Activated CD8-positive, alpha-beta memory T cell treated with anti-CD3 and anti-CD28 coated beads for 1 hour (primary cell): Measurements from ENCODE around the gene PLXNB2.
"Not testable (repeated sequence)": the region's sequence is repeated elsewhere in the genome, so short reads cannot be mapped to it uniquely, and the experiment has no call there.

Experiments used
- DNase-seq, 2 donors: peaks; one replicate each; pipeline ENCODE4 v3.0.0-alpha.2; 2020; ENCODE audit warnings: low read depth in 1 of 2; ENCODE audit errors: extremely low read depth in 1 of 2

PLXNB2 gene

GRCh38 chr22:50326956-50327710 lies 19.7 kb upstream of the PLXNB2 start, which contains the start of gene DENND6B:
DENND6B (minus strand) TSS chr22:50327012; CDS start chr22:50326988, 24 bp downstream.
- DNase-seq = peak in 1 of 2 donors; percentile 61

DNA sequence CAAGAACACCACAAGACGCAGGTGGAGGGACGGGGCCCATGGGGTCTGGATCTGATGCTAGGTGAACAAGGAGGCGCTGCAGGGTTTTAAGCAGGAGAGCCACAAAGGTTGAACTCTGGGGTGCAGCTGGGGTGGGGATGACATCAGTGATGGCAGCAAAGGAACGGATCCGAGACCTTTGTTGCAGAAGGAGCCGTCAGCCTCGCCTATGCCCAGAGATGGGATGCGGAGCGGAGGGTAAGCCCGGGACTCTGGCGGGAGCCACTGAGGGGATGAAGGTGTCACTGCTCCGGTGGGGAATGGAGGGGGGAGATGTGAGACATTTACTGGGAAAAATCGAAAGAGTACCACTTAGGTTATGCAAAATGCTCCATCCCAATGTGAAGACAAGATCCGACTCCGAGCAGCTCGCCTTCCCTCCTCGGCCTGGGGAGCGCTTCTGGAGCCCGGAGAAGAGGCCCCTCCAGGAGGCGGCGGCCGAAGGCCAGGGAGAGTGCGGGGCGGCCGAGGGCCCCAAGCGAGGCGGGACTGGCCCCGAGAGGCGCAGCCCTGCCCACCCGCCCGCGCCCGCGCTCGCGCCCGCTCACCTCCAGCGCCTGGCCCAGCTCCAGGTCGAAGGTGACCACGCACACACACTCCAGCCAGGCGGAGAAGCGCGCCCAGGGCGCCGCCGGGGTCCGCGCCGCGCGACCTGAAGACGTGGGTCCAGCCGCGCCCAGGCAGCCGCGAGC lies 18.9 kb upstream of the PLXNB2 start:
- DNase-seq = no peak

GRCh38 chr22:50325444-50326224 lies 18.2 kb upstream of the PLXNB2 start:
- no peak for DNase-seq

DNA sequence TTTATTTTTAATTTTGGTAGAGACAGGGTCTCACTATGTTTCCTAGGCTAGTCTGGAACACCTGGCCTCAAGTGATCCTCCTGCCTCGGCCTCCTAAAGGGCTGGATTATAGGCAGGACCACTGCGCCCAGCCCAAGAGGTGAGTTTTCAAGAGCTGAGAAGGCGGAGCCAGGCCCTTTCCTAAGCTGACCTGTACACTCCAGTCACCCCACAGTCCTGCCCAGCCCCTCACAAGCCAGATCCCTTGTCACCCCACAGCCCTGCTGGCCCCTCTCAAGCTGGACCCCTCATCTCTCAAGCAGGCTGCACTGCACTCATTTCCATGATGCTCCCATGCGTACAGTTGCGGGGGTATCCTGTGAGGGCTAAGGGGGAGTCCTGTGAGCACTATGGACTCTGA lies 16.5 kb upstream of the PLXNB2 start:
- DNase-seq = no peak

- not testable (repeated sequence) for DNase-seq
Measured at GRCh38 chr22:50322382-50323104, 15.1 kb upstream of the PLXNB2 start.

DNA sequence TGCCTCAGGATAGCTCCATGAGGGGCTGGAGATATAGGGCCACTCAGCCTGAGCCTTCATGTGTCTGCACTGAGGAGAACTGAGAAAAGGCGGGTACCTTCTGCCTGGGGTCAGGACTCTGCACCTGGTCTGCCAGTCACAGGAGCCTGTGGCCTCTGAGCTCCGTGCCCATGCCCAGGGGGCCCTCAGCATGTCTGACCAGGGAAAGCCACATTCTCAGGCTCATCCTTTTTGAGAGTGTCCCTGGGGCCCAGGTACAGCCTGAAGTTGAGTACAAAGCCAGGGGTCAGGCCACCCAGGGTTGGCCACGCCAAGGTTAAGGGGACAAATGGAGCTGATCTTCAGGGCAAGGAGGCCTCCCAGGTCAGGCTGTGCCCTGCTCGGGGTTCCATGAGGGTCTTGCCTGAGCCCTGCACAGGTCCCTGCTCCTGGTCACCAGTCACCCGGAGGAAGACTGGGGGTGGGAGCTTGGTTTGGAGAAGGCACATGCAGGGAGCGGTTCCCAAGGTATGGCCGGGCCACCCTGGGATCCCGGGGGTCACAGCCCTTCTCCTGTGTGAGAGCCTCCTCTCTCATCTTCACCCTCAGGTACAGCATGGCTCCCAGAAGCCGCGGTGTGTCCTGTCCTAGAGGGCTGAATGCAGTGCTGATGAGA lies 13.4 kb upstream of the PLXNB2 start:
- DNase-seq = no peak

GRCh38 chr22:50320116-50320515 lies 12.7 kb upstream of the PLXNB2 start:
- DNase-seq = no peak

GRCh38 chr22:50319503-50319951 lies 12.1 kb upstream of the PLXNB2 start:
- DNase-seq = no peak

GRCh38 chr22:50318698-50319411 lies 11.4 kb upstream of the PLXNB2 start:
- DNase-seq = no peak

DNA sequence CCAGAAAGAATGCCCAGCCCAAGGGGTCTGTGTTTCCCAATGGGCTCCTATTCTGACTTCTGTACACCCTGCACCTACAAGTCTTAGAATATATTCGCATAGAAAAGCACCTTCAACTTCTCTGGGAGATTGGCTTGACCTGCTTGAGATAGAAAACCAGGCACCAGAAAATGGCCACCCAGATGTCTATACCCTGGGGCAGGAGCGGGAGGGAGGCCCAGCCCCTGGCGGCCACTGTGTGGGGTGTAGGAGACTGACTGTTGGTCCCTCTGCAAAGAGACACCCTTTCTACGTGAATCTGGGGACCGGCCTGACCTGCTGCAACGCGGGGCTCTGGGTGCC lies 10.9 kb upstream of the PLXNB2 start:
- DNase-seq = no peak

- DNase-seq = no peak
Measured at GRCh38 chr22:50317674-50318073, 10.2 kb upstream of the PLXNB2 start.

- DNase-seq = no peak
Measured at GRCh38 chr22:50317178-50317577, 9.7 kb upstream of the PLXNB2 start.

DNA sequence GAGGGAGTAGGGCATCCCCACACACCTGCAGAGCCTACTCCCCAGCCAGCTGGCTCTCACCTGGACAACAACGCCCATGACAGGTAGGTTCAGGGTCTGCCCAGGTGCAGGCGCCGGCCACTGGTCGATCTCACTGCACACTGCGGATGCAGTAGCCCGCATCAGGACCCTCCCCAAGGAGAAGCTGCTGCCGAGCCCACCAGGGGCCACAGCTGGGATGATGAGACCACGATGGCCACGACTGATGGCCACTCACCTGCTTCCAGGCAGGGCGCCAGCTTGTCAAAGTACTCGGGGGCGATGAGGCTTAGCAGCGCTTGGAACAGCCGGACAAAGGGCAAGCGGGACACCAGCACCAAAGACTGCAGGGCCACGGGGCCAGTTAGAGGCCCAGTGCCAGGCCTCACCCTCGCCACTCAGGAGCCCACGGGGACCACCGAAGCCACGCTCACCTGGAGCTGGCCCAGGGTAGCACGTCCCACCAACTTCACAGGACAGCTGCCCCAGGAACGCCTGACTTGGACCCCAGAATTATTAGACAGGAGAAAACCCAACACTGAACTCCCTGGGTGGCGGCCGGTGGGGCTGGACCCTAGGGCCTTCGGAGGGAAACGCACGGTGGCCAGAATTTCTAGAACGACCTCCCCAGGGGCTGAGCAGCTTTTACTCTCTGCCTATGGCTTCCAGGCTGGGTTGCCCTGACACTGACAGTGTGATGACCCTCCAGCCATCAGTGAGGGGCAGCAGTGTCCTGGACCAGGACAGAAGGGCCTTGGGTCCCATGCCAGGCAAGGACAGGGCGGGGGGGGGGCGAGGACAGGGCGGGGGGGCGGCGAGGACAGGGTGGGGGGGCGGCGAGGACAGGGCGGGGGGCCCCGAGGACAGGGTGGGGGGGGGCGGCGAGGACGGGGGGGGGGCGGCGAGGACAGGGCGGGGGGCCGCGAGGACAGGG lies 8.9 kb upstream of the PLXNB2 start:
- no peak for DNase-seq

- no peak for DNase-seq
Measured at GRCh38 chr22:50315289-50316113, 8.1 kb upstream of the PLXNB2 start.

DNA sequence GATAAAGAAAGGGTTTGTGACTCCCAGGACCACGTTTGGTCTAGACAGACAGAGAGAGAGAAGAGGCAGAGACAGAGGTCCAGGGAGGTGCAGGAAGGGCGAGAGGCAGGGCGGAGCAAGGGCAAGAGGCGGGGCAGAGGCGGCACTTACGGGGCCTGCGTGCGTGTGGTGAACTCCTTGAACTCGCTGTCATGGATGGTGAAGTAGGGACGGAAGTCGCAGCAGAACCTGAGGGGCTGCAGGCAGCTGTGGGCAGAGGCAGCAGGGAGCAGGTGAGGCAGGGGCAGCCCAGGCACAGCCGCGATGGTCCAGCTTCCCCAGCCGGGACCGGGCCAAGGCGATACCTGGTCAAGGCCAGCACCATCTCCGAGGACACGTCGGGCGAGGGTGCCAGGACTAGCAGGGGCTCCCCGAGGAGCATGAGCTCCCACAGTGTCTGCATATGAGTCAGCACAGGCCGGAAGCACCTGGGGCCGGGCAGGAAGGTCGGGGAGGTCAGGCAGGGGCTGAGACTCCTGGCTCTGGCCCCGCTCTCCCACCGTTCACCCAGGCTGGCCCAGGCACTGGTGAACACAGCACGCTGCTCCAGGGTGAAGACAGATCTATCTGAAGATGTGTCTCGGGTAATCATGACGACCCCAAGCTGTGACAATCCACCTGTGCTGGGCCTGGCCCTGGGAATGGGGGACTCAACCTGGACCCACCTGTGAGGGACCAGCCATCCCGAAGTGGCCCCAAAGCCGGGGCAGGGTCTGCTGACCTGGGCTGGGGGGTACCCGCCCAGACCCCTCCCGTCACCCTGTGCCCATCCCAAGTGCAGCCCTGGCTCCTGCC lies 7.2 kb upstream of the PLXNB2 start:
- peak; percentile 48 to 50 for DNase-seq

- DNase-seq = no peak
Measured at GRCh38 chr22:50314081-50314454, 6.6 kb upstream of the PLXNB2 start.

GRCh38 chr22:50313600-50313999 lies 6.2 kb upstream of the PLXNB2 start:
- DNase-seq = no peak
